GM12892 (cell line): ENCODE results near the gene SCRN3.

Experiments
- POLR2A ChIP-seq: IDR thresholded peaks from 2 replicates; pipeline ENCODE4 v1.6.1; 2011; ENCODE audit warnings: low read depth, low read length, control low read depth
- POLR2AphosphoS5 ChIP-seq: IDR thresholded peaks from 2 replicates; pipeline ENCODE4 v1.6.1; 2011; ENCODE audit warnings: low read depth, low read length, control low read depth

GRCh38 chr2:174392706-174393105 lies 2.8 kb upstream of the SCRN3 start:
- TF ChIP-seq POLR2AphosphoS5 (no peak), POLR2A (no peak)
